Fibroblast of skin of right biceps (primary cell): ENCODE data around the gene BRD7.

Source experiments
- DNase-seq: peaks from one replicate; pipeline ENCODE4 v3.0.0-alpha.2; 2013

BRD7 gene

GRCh38 chr16:50288026-50288425 is 80.8 kb downstream of the BRD7 start:
- no peak for DNase-seq

DNA sequence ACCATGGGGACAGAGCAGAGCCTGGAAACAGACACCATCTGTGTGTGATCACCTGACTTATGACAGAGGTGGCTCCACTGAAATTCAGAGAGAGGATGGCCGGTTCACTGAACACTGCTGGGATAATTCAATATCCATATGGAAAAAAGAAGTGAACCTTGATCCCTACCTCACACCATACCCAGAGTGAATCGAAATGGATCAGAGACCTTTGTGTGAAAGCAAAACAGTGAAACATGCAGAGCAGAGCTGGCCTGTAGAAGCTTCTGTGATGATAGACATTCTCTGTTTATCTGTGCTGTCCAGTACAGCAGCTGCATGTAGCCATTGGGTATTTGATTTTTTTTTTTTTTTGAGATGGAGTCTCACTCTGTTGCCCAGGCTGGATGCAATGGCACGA is 82.1 kb downstream of the BRD7 start:
- no peak for DNase-seq

DNA sequence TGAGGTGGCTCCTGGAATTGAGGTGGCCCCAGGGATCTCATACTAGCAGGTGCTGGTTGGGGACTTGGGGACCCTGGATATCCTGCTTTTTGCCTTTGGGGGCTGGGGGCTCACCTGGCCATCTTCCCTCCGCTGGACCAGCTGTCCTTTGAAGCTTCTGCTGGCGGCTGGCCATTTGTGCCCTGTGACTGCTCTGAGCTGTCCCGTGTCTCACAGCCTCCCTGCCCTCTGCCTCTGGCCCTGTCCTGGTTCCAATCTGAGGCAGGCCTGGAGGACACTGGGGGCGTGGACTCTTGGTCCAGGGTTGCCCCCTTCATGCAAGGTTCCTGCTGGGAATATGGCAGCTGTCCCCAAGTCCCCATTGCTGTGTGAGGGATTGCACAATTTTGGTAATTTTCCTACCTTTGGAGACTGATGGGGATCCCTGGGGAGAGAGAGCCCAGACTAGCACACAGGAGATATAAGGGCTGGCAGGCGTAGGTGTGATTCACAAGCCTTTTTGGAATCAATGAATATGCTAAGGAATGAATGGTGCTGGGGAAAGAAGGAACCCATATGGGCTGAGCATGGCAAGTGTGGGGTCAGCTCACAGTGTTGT is 83.3 kb downstream of the BRD7 start:
- DNase-seq, result no peak

DNA sequence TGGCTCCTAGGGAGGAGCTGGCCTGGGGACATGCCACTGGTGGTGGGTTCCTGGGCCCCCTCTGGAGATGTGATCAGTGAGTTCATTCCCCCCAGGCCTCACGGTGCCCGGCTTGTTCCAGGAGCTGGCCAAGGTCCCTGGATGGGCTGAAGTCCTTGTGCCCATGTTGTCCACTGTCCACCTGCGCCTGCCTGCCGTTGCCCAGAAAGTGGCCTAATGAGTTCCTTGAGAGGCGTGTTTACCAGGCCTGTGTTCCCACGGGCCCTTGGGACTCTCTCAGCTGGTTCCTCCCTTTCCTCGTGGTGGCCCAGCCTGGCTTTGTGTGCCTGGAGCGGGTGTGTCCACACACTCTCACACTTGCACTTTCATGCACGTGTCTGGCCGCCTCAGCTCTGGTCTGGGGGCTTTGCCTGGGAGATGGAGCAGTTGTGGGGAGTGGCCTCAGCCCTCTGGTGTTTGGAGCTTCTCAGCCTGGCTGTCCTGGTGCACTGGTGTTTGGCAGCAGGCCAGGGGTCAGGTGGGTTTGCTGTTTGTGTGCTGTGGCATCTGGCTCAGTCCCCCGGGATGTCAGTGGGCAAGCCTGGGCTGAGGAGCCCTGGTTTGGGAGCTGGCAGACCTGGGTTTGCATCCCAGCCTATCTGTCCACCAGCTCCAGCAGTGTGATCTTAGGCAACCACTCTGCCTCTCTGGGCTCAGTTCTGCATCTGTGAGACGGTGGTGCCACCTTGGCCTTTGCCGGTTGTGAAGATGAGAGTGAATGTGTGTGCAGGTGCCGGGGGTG is 84.5 kb downstream of the BRD7 start:
- no peak for DNase-seq

DNA sequence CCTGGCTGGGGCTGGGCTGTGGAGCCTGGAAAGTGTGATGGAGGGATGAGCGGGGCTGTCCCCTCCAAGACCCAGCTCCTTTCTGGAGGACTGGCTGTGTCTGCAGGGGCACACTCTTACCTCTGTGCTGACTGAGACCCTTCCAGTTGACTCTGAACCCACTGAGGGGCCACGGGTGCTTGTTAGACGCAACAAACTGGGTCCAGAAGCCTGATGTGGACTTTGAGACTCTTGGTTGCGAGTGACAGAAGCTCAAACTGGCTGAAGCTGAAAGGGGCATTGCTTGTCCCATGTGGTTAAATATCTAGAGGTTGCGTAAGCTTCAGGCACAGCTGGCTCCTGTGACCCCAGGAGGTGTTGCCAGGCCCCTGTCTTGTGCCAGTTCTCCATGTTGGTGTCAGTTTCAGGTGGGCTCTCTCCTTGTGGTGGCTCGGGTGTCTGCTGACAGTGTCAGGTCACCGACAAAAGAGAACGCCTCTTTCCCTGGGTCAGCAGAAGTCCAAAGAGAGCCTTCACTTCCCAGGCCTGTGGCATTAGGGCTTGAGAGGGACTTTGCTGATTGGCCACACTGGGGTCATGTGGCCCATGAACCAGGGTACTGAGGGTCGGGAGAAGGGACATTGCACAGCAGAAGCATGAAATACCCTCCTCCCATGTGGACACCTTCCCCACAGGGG is 85.7 kb downstream of the BRD7 start:
- no peak for DNase-seq

DNA sequence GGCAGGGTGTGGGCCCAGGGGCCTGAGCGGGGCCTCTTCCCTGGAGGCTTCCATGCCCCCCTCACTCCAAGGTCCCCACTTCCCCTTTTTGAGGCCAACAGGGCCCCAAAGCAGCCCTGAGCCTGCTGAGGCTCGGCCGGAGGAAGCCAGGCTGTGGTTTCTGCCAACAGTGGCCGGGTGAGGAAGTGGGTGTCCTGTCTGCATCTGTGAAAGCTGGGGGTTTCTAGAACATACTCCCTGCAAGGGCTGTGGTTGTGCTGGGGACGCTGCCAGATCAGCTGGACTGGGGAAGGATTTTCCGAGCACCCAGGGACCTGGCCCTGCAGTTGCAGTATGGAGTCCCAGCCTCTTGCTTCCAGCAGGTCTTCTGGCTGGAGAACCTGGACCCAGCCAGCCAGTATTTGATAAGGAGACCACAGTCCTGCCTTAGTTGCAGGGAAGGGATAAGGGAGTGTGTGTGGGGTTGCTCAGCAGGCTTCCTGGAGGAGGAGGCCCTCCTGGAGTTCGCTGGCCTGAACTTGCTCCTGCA is 86.7 kb downstream of the BRD7 start:
- peak; percentile 11 for DNase-seq

DNA sequence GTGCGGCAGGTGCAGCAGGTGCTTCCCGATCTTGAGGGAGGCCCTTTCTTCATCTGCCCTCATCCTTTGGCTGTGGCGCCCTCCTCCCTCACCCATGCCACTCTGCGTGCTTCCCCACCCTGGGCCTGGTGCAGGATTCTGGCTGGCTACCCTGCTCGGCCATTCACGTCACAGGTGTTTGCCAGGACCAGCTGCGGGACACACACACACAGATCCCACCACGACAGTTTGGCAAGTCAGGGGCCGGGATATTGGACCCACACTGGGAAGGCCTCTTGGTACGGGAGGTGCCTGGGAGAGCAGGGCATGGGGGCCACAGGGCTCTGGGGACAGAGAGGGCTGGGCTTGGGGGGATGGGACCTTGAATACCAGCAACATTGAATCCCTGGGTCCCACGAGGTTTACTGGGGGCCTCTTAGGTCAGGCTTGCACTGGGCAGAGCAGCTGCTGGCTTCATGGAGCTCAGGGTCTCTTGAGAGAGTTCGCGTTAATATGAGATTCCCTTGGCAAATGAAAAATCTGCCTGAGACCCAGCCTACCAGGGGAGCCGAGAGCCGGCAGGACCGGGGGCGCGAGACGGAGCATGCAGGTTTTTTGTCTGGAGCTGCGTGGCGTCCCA is 87.3 kb downstream of the BRD7 start:
- no peak for DNase-seq

- DNase-seq, result no peak
These were observed 87.9 kb downstream of the BRD7 start for GRCh38 chr16:50280932-50281331.

- no peak for DNase-seq
These were observed 89.3 kb downstream of the BRD7 start for GRCh38 chr16:50279504-50279865.

- no peak for DNase-seq
These were observed 90.5 kb downstream of the BRD7 start for GRCh38 chr16:50278251-50278650.

DNA sequence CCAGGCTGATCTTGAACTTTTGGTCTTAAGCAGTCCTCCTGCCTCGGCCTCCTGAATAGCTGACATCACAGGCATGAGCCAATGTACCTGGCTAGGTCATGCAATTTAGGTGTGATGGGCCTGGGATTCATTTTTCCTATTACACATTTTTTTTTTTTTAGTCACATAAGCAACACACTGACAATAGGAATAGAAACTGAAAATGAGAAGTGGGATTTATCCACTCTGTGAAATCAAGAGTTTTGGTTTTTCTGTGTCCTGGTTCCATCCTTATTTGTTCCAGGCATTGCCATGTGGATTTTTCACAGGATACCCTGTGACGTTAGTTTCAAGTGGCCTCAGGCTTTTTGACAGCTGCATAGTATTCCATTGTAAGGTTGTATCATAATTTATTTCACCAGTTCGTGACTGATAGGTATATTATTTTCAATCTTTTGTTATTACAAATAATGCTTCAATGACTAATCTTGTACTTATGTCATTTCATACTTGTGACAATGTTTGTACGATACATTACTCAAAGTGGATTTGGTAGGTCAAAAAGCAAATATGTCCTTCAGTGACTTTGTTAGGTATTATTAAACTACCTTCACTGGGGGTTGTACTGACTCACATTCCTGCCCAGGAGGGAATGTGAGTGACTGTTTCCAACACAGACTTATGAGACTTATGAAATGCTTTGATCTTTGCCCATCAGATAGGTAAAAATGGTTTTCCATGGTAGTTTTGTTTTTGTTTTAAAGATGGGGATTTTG is 91.8 kb downstream of the BRD7 start:
- no peak for DNase-seq

GRCh38 chr16:50276326-50276640 is 92.5 kb downstream of the BRD7 start:
- no peak for DNase-seq

DNA sequence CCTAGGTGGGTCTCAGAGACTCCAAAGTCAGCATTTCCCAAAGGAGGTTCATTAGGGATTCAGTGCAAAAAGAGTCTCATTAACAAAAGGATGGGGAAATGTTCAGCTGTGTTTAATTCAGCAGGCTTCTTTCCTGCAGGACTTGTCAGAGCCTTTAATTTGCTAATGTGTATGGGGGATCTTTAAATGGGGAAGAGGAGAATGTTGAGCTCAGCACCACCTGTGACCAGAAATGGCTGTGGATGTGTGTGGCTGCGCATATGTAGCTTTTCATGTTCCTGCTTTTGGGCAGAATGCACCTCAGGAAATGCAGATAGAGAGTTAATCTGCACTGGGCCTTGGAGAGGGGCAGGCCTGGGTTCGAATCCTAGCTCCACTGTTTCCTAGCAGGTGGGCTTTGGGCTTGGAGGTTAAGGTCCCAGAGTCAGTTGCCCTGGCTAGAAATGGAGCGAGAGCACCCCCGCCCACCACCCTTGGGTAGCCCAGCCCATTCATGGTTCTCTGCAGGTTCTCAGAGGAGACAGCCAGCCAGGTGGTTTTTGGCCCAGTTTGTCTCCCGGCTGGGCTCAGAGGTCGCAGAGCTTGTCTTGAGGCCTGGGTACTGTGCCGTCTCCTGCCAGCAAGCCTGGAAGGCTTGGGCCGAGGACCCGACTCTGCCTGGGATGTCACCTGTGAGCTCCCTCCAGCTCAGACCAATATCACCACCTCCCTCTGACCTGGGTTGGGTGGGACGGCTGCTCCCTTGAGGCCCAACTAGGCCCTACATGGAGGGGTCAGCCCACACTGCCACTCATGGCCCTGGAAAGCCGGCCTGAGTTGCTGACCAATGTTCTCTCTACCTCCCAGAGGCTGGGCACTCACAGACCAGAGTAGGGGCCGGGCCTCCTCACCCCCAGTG is 93.1 kb downstream of the BRD7 start:
- no peak for DNase-seq

DNA sequence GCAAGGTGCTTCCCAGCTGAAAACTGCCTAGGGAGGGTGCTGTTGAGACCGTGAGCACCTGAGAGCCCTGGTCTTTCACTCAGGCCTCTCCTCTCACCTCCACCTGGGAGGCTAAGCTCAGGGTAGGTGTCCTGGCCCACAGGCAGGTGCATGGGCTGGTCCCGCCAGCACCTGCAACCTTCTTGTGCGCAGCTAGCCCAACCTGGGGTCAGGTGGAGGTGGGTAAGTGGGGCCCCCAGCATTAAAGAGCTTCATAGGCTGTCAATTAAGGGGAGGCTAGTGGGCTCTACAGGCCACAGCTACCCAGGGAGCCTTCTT is 93.7 kb downstream of the BRD7 start:
- DNase-seq, result no peak

DNA sequence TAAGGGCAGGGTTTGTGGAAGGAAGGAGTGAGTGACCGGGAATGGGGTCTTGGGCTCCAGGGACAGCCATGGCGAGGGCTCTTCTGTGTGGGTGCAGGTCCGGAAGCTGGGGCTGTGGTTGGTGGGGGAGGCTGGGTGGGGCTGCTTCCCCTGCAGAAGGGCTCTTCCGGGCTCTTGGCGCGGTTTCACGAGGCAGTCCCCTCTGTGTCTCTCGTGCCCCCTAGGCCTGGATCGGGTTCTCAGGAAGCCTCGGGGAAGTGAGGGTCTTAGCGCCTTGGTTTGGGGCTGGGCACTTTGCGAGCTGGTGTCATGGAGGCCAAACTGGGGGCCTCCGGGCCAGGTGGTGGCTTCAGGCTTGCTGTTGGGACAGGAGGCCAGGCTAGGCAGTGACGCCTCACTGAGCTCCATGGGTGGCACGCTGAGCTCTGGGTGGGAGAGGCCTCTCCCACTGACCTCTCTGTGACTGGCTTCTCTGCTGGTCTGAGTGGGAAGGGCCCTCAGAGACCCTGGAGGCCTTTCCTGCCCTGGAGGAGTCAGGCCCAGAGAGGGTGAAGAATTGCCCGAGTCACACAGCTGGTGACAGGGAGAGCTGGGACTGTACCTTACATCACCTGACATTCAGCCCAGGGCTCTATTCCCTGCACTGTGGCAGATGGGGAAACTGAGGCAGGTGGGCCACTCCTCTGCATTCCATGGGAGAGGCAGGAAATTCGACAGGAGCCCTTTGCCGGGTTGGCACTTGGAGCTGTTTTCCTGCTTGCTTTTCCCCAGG is 94.3 kb downstream of the BRD7 start:
- no peak for DNase-seq

DNA sequence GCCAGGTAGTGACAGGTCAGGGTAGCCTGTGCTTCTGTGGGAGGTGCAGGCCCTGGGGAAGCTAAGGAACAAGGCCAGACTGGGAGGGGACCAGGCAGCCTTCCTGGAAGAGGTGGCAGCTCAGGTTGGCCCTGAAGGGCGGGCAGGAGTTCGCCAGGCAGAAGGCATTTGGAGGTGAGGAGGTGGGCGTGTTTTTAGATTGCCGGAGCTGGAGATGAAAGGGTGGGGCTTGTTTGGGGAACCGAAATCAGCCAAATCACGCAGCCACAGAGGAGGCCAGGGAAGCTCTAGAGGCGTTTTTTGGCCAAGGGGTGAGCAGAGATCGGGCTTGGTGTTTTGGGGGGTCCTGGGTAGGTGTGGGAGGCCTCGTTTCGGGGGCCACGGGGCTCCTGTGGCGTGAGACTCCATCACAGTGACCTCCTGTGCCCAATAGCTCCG is 94.9 kb downstream of the BRD7 start:
- DNase-seq, result no peak

- DNase-seq, result no peak
These were observed 95.5 kb downstream of the BRD7 start for GRCh38 chr16:50273382-50273690.

DNA sequence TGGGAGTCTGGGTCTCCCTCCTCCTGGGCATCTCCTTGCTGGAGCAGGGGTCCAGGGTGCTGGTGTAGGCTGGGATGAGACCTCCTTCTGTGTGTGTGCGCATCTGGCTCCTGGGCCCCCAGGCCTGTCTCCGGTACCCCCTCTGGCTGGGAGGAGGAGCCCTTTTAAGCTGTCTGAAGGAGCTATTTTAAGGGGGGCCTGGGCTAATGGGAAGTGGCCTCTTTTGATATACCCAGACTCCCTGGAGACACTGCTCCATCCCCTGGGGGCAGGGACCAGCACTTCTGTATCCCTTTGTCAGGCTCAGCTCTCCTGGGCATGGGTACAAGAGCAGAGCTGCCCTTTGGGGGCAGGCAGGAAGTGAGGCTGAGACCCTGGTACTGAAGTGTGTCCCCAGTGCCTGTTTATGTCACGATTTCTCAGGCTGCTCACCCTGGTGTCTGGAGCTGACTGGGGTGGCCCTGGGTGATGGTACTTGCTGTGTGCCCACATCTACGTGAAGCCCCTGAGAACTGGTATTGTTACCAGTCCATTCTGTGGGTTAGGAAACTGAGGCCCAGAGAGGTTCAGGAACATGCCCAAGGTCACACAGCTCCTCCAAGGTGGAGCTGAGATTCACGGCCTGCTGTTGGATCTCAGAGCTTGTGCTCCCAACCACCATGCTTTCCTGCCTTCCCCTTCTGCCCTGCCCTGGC is 96.0 kb downstream of the BRD7 start:
- no peak for DNase-seq

GRCh38 chr16:50272111-50272571 is 96.6 kb downstream of the BRD7 start:
- no peak for DNase-seq

DNA sequence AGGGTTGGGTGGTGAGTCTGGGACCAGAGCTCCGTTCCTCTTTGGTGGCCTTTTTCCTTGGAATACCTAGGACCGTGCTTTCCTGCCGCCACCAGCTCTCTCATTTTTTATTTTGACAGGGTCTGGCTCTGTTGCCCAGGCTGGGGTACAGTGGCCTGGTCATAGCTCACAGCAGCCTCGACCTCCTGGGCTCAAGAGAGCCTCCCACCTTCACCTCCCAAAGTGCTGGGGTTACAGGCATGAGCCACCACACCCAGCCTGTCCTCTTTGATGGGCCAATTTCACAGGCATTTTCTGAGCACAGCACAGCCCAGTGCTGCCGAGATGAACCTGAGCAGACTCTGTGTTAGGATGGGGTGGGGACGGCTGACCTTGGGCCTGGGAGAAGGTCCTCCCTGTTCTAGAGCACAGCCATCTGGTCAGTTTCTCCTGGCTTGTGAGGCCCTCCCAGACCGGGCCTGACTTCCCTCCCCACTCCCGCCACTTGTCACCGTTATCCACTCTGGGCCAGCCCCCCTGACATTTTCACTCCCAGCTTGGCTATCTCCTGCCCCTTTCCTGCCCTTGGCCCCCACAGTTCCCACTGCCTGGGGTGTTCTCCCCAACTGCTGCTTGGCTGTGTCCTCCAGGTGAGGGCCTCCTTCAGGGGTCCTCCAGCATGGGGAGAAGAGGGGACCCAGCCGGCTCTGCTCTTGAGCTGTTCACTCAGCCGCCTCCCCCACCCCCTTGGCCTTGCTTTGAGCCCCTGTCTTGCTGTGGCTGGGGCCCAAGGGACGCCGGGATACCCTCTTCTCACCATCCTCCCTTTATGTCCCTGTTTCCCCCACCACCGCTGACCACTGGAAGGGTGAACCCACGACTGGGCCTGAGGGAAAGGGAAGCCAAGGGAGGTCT is 97.4 kb downstream of the BRD7 start:
- no peak for DNase-seq
